ENCODE results near the gene CD58. TPM values are rescaled to one million over a fixed set of nuclear protein-coding genes. Genes with fewer than 3 reads are reported as not detected.
A peak's percentile ranks its signal among the peaks of the same experiment; 100 is the strongest.

CD58 gene
- total and polyA plus RNA-seq, 5 donors from 2014 or later = 39.6 to 124 (median 80.8) TPM

DNA sequence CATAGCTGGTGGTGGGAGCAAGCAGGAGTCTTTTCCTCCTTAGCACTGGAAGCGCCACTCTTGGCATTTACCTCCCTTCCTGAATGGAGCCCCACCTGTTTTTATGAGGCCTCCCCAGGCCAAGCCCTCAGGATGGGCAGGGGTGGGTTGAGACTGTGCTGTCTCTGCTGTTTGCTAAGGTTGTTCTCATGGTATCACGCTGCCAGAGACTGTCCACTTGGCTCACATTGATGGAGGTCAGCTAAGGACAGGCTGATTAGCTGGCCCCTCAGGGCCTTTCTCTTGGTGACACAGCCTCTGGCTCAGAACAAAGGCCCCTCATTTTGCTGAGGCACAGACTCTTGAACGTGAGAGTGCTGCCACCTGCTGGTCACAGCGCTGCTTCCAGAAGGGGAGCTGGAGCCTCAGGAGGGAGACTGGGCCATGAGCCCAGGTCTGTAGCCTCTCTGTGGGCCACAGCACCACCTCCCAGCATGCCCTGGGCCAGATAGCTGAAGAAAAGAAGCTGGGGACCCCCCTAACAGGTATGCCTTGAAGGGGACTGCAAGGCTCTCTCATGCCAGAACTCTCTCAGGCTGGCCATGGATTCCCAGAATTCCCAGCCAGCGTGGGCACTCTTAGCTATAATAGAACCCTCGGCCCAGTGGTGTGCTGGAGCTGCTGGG is 85.6 kb downstream of the CD58 start:
- Histone ChIP-seq H3K4me1 (ENCODE audit: control insufficient read depth, insufficient read depth, low read length, poor library complexity, severe bottlenecking) (no peaks in the 10 kb centered on the region), H3K27me3 (ENCODE audit: control insufficient read depth, insufficient read depth, low read length) (no peaks in the 10 kb centered on the region), H3K9me3 (ENCODE audit: control insufficient read depth in 2 of 2, low read length in 2 of 2) (no peaks in the 10 kb centered on the region), H3K36me3 (ENCODE audit: control insufficient read depth, insufficient read depth, low read length) (no peaks in the 10 kb centered on the region), H3K4me3 (ENCODE audit: low read depth, low read length) (no peak overlapping the region), H3K27ac (ENCODE audit: insufficient read depth, low read length, poor library complexity, severe bottlenecking) (no peak overlapping the region)
- no peaks in the 10 kb centered on the region for H3K9me3 Mint-ChIP-seq
- peaks cover 0 to 2% (median 0%) of the 10 kb centered on the region in 4 donors for H3K4me1 Mint-ChIP-seq
- H3K36me3 Mint-ChIP-seq = no peaks in the 10 kb centered on the region
- no peak overlapping the region for H3K4me3 Mint-ChIP-seq
- peak; percentile 82 to 88 for ATAC-seq (ENCODE audit: low read depth in 2 of 2)
- DNase-seq = peak; percentile 68 to 85 (median 79)
- H3K27ac Mint-ChIP-seq = peak overlapping the region in 1 of 3 donors; percentile 67
- H3K27me3 Mint-ChIP-seq = no peaks in the 10 kb centered on the region

DNA sequence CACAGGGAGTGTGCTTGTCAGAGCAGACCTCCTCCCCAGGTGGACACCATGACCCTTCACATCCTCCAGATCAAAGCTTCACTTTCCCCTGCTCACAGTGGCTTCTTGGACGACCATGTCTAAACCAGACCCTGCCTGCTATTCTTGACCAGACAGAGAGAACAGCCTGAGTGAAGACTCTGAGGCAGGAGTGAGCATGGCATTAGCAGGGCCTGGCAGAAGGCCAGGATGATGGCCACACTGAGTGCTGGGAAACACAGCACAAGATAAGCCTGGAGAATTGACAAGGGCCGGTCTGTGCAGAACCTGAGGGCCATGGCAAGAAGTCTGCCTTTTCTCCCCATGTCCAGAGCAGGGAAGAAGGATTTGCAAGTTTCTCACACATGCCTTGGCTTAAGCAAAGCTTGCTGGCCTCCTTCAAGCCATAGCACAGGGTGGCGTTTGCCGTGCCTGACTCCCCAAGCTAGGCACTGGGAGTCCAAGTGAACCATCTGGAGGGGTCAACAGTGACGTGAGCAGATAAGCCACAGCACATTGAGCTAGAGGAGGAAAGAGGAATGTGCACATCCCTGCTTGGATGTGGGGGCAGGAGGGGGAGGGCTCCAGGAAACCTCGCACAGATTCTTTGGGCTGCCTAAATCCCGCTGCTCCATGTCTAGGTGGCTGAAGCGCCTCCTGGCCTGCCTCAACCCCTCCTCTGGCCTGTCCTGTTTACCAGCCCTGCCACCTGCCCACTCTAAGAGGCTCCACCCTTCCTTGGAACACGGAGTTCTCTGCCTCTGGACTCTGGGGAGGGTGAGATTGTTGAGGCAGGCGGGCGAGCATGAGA is 87.1 kb downstream of the CD58 start:
- H3K27ac ChIP-seq (ENCODE audit: insufficient read depth, low read length, poor library complexity, severe bottlenecking) = no peak overlapping the region
- Mint-ChIP-seq H3K9me3 (no peaks in the 10 kb centered on the region), H3K4me3 (no peak overlapping the region), H3K27me3 (no peaks in the 10 kb centered on the region), H3K27ac (peak overlapping the region in 1 of 3 donors; percentile 33), H3K4me1 (peaks cover 0 to 2% (median 0%) of the 10 kb centered on the region in 4 donors), H3K36me3 (no peaks in the 10 kb centered on the region)
- no peak for DNase-seq
- no peak for ATAC-seq (ENCODE audit: low read depth in 2 of 2)
- no peaks in the 10 kb centered on the region for H3K9me3 ChIP-seq (ENCODE audit: control insufficient read depth in 2 of 2, low read length in 2 of 2)
- H3K4me3 ChIP-seq (ENCODE audit: low read depth, low read length) = no peak overlapping the region
- H3K27me3 ChIP-seq (ENCODE audit: control insufficient read depth, insufficient read depth, low read length) = no peaks in the 10 kb centered on the region
- H3K4me1 ChIP-seq (ENCODE audit: control insufficient read depth, insufficient read depth, low read length, poor library complexity, severe bottlenecking) = no peaks in the 10 kb centered on the region
- H3K36me3 ChIP-seq (ENCODE audit: control insufficient read depth, insufficient read depth, low read length) = no peaks in the 10 kb centered on the region

DNA sequence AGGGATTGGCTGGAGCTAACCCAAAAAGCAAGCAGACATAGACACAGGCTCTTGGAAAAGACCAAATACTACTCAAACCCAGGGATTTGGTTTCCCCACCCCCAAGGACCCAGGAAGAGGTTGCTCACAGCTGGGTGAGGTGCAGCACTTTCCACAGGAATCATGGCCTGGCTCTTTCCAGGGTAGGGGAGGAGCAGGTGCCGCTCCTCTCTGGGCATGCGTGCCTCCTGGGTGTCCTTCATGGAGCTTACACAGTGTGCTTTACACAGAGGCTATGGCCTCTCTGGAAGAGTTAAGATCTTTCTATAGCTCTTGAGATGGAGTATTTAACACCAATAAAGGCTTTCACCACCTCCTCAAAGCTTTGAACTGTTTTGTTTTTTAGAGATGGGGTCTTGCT is 88.3 kb downstream of the CD58 start:
- no peaks in the 10 kb centered on the region for H3K27me3 Mint-ChIP-seq
- DNase-seq (no peak), ATAC-seq (ENCODE audit: low read depth in 2 of 2) (no peak)
- H3K9me3 Mint-ChIP-seq = no peaks in the 10 kb centered on the region
- H3K4me1 ChIP-seq (ENCODE audit: control insufficient read depth, insufficient read depth, low read length, poor library complexity, severe bottlenecking) = no peaks in the 10 kb centered on the region
- H3K4me1 Mint-ChIP-seq = peaks cover 0 to 2% (median 0%) of the 10 kb centered on the region in 4 donors
- no peak overlapping the region for H3K27ac ChIP-seq (ENCODE audit: insufficient read depth, low read length, poor library complexity, severe bottlenecking)
- peak overlapping the region in 1 of 3 donors; percentile 11 for H3K27ac Mint-ChIP-seq
- H3K9me3 ChIP-seq (ENCODE audit: control insufficient read depth in 2 of 2, low read length in 2 of 2) = no peaks in the 10 kb centered on the region
- no peaks in the 10 kb centered on the region for H3K36me3 Mint-ChIP-seq
- no peaks in the 10 kb centered on the region for H3K36me3 ChIP-seq (ENCODE audit: control insufficient read depth, insufficient read depth, low read length)
- H3K27me3 ChIP-seq (ENCODE audit: control insufficient read depth, insufficient read depth, low read length) = no peaks in the 10 kb centered on the region
- H3K4me3 Mint-ChIP-seq = no peak overlapping the region
- H3K4me3 ChIP-seq (ENCODE audit: low read depth, low read length) = no peak overlapping the region

DNA sequence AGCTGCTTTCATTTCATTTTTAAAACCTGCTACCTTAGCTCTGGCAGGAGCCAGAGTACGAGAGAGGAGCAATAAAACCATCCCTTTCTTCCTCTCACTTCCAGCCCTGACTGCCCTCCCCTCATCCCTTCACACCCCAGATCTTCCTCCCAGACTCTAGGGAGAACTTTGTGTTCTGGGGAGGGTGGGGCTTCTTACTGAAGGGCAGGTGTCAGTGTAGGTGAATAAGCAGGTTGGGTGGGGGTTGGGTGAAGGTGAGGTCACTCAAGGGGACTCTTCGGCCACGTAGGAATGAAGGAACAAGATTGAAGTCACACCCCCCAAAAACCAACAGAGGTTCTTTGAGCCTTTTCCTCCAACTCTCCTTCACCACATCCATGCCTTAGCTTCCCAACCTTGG is 88.9 kb downstream of the CD58 start:
- DNase-seq (no peak), ATAC-seq (ENCODE audit: low read depth in 2 of 2) (no peak)
- H3K9me3 ChIP-seq (ENCODE audit: control insufficient read depth in 2 of 2, low read length in 2 of 2) = no peaks in the 10 kb centered on the region
- H3K4me1 Mint-ChIP-seq = peaks cover 0 to 2% (median 0%) of the 10 kb centered on the region in 4 donors
- H3K36me3 ChIP-seq (ENCODE audit: control insufficient read depth, insufficient read depth, low read length) = no peaks in the 10 kb centered on the region
- H3K36me3 Mint-ChIP-seq = no peaks in the 10 kb centered on the region
- no peak overlapping the region for H3K4me3 Mint-ChIP-seq
- no peak overlapping the region for H3K27ac Mint-ChIP-seq
- no peaks in the 10 kb centered on the region for H3K27me3 ChIP-seq (ENCODE audit: control insufficient read depth, insufficient read depth, low read length)
- H3K4me3 ChIP-seq (ENCODE audit: low read depth, low read length) = no peak overlapping the region
- H3K4me1 ChIP-seq (ENCODE audit: control insufficient read depth, insufficient read depth, low read length, poor library complexity, severe bottlenecking) = no peaks in the 10 kb centered on the region
- H3K27me3 Mint-ChIP-seq = no peaks in the 10 kb centered on the region
- no peaks in the 10 kb centered on the region for H3K9me3 Mint-ChIP-seq
- no peak overlapping the region for H3K27ac ChIP-seq (ENCODE audit: insufficient read depth, low read length, poor library complexity, severe bottlenecking)

DNA sequence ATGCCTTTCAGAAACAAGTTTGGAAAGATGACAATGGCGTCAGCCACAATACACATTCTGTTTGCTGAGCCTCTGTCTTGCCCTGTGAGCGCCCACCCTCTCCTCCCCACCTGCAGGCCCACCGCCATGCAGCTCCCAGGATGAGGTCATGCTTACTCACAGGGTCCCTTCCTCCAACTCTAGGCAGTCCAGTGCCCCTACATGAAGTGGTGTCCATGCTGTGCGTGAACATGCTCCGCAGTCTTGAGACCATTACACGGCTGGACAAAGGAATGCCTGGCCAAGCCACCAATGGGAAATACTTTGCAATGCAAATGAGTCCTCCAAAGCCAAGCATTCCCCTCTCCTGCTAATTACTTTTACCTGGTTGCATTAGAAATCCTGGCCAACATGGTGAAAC is 92.2 kb downstream of the CD58 start:
- H3K27ac Mint-ChIP-seq = no peak overlapping the region
- ATAC-seq (ENCODE audit: low read depth in 2 of 2) = no peak
- H3K36me3 Mint-ChIP-seq = no peaks in the 10 kb centered on the region
- Histone ChIP-seq H3K9me3 (ENCODE audit: control insufficient read depth in 2 of 2, low read length in 2 of 2) (no peaks in the 10 kb centered on the region), H3K27ac (ENCODE audit: insufficient read depth, low read length, poor library complexity, severe bottlenecking) (no peak overlapping the region), H3K4me1 (ENCODE audit: control insufficient read depth, insufficient read depth, low read length, poor library complexity, severe bottlenecking) (no peaks in the 10 kb centered on the region), H3K27me3 (ENCODE audit: control insufficient read depth, insufficient read depth, low read length) (no peaks in the 10 kb centered on the region), H3K36me3 (ENCODE audit: control insufficient read depth, insufficient read depth, low read length) (no peaks in the 10 kb centered on the region), H3K4me3 (ENCODE audit: low read depth, low read length) (no peak overlapping the region)
- H3K9me3 Mint-ChIP-seq = no peaks in the 10 kb centered on the region
- no peaks in the 10 kb centered on the region for H3K4me1 Mint-ChIP-seq
- H3K4me3 Mint-ChIP-seq = no peak overlapping the region
- DNase-seq = no peak
- H3K27me3 Mint-ChIP-seq = no peaks in the 10 kb centered on the region

DNA sequence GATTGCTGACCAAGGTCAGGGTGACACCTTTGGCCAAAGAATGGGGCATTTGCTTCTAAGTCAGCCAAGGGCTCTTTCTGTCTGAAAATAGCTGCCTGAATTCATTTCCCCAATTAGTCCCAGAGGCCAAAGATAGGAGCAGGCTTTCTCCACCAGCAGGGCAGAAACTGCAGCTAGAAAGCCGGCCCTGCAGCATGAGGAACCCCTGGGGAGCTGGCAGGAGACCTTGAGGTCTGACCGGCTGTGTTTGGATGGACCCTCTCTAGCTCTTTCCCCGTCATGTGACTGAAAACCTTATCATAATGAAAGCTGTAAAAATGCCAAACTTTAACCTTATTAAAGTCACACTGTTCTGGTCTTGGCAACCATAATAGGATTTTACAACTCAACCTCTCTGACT is 93.4 kb downstream of the CD58 start:
- peak overlapping the region in 1 of 3 donors; percentile 24 for H3K27ac Mint-ChIP-seq
- H3K4me3 Mint-ChIP-seq = no peak overlapping the region
- ATAC-seq (ENCODE audit: low read depth in 2 of 2) (no peak), DNase-seq (no peak)
- Histone ChIP-seq H3K27me3 (ENCODE audit: control insufficient read depth, insufficient read depth, low read length) (no peaks in the 10 kb centered on the region), H3K9me3 (ENCODE audit: control insufficient read depth in 2 of 2, low read length in 2 of 2) (no peaks in the 10 kb centered on the region), H3K27ac (ENCODE audit: insufficient read depth, low read length, poor library complexity, severe bottlenecking) (no peak overlapping the region), H3K4me3 (ENCODE audit: low read depth, low read length) (no peak overlapping the region), H3K36me3 (ENCODE audit: control insufficient read depth, insufficient read depth, low read length) (no peaks in the 10 kb centered on the region), H3K4me1 (ENCODE audit: control insufficient read depth, insufficient read depth, low read length, poor library complexity, severe bottlenecking) (no peaks in the 10 kb centered on the region)
- H3K36me3 Mint-ChIP-seq = no peaks in the 10 kb centered on the region
- no peaks in the 10 kb centered on the region for H3K4me1 Mint-ChIP-seq
- H3K9me3 Mint-ChIP-seq = no peaks in the 10 kb centered on the region
- no peaks in the 10 kb centered on the region for H3K27me3 Mint-ChIP-seq

DNA sequence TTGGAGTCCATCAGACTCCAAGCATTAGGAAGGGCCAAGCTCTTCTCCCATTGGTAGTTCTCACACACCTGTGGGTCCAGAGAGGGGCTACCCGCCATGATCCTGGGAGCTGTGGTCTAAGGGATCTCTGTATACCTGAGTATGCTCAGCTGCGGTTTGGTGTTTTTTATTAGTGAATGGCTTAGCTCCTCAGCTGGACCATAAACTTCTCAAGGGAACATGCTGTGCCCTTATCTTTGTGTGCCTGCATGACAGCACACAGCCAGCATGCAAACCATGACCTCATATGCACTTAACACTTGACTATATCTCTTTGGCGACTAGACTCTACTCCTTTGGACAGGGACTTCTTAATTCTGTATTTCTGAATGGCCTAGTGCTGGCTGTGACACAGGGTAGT is 94.5 kb downstream of the CD58 start:
- Mint-ChIP-seq H3K27ac (no peak overlapping the region), H3K9me3 (no peaks in the 10 kb centered on the region), H3K4me1 (no peaks in the 10 kb centered on the region), H3K27me3 (no peaks in the 10 kb centered on the region), H3K36me3 (no peaks in the 10 kb centered on the region), H3K4me3 (no peak overlapping the region)
- H3K4me1 ChIP-seq (ENCODE audit: control insufficient read depth, insufficient read depth, low read length, poor library complexity, severe bottlenecking) = no peaks in the 10 kb centered on the region
- H3K36me3 ChIP-seq (ENCODE audit: control insufficient read depth, insufficient read depth, low read length) = no peaks in the 10 kb centered on the region
- H3K27me3 ChIP-seq (ENCODE audit: control insufficient read depth, insufficient read depth, low read length) = no peaks in the 10 kb centered on the region
- ATAC-seq (ENCODE audit: low read depth in 2 of 2) (no peak), DNase-seq (no peak)
- H3K27ac ChIP-seq (ENCODE audit: insufficient read depth, low read length, poor library complexity, severe bottlenecking) = no peak overlapping the region
- no peak overlapping the region for H3K4me3 ChIP-seq (ENCODE audit: low read depth, low read length)
- H3K9me3 ChIP-seq (ENCODE audit: control insufficient read depth in 2 of 2, low read length in 2 of 2) = no peaks in the 10 kb centered on the region

DNA sequence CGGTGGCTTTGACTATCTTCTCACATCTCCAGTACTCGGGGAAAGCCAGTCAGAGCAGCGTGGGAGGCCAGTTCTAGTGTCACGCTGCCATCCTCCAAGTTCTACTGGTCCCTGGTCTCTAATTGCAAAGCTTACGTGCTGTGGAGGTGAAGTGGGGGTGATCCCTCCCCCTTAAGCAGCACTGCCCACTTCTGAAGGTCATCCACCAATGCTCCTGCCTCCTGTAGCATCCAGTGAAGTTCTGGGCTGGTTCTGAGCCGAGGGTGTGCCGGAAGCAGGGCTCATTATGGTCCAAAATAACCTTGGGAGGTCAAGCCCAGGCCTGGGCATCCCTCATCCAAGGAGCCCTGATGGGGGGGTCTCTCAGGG is 95.0 kb downstream of the CD58 start:
- Histone ChIP-seq H3K4me3 (ENCODE audit: low read depth, low read length) (no peak overlapping the region), H3K27ac (ENCODE audit: insufficient read depth, low read length, poor library complexity, severe bottlenecking) (no peak overlapping the region), H3K36me3 (ENCODE audit: control insufficient read depth, insufficient read depth, low read length) (no peaks in the 10 kb centered on the region), H3K4me1 (ENCODE audit: control insufficient read depth, insufficient read depth, low read length, poor library complexity, severe bottlenecking) (no peaks in the 10 kb centered on the region), H3K9me3 (ENCODE audit: control insufficient read depth in 2 of 2, low read length in 2 of 2) (no peaks in the 10 kb centered on the region), H3K27me3 (ENCODE audit: control insufficient read depth, insufficient read depth, low read length) (no peaks in the 10 kb centered on the region)
- no peaks in the 10 kb centered on the region for H3K36me3 Mint-ChIP-seq
- no peaks in the 10 kb centered on the region for H3K4me1 Mint-ChIP-seq
- no peak overlapping the region for H3K4me3 Mint-ChIP-seq
- H3K27me3 Mint-ChIP-seq = no peaks in the 10 kb centered on the region
- H3K9me3 Mint-ChIP-seq = no peaks in the 10 kb centered on the region
- no peak for ATAC-seq (ENCODE audit: low read depth in 2 of 2)
- DNase-seq = no peak
- H3K27ac Mint-ChIP-seq = no peak overlapping the region

Measured in CD4-positive, CD25-positive, alpha-beta regulatory T cell (primary cell).